DOHH2 (cell line): Measurements from ENCODE around the gene CALU.

Source experiments
- H3F3A ChIP-seq: fragments of 200-600 bp; sonication (generic), shearing (Covaris generic); 2 replicates; pipeline ENCODE4 v1.6.0; 2016; ENCODE audit warnings: antibody characterized with exemption, mild to moderate bottlenecking; ENCODE audit not compliant: control insufficient read depth, insufficient read depth
- H3K27ac ChIP-seq: fragments of 200-600 bp; sonication (generic); 2 replicates; pipeline ENCODE4 v1.5.1; 2014; ENCODE audit warnings: low read depth, mild to moderate bottlenecking, low read length, moderate library complexity
- H3K27me3 ChIP-seq: fragments of 200-600 bp; sonication (generic); 2 replicates; pipeline ENCODE4 v1.6.1; 2014; ENCODE audit warnings: mild to moderate bottlenecking, low read length, mixed read lengths; ENCODE audit not compliant: control insufficient read depth
- H3K36me3 ChIP-seq: fragments of 200-600 bp; sonication (generic); 2 replicates; pipeline ENCODE4 v1.6.1; 2014; ENCODE audit warnings: mild to moderate bottlenecking, low read length, moderate library complexity, mixed read lengths; ENCODE audit not compliant: control insufficient read depth
- H3K4me1 ChIP-seq: fragments of 200-600 bp; sonication (generic); 2 replicates; pipeline ENCODE4 v1.6.1; 2014; ENCODE audit warnings: mild to moderate bottlenecking, low read length, mixed read lengths; ENCODE audit not compliant: control insufficient read depth
- H3K4me2 ChIP-seq: fragments of 200-600 bp; sonication (generic); 2 replicates; pipeline ENCODE4 v1.6.0; 2014; ENCODE audit warnings: mild to moderate bottlenecking, low read length, moderate library complexity
- H3K4me3 ChIP-seq: fragments of 200-600 bp; sonication (generic); 2 replicates; pipeline ENCODE4 v1.5.1; 2014; ENCODE audit warnings: mild to moderate bottlenecking, low read length, mixed read lengths
- H3K79me2 ChIP-seq: fragments of 200-600 bp; sonication (generic); 2 replicates; pipeline ENCODE4 v1.6.1; 2014; ENCODE audit warnings: mild to moderate bottlenecking, low read length, mixed read lengths; ENCODE audit not compliant: control insufficient read depth
- H3K9me2 ChIP-seq: fragments of 200-600 bp; sonication (generic); replicated peaks from 2 replicates; pipeline ENCODE4 v1.6.1; 2014; ENCODE audit warnings: mild to moderate bottlenecking, low read length, mixed read lengths; ENCODE audit not compliant: control insufficient read depth
- H3K9me3 ChIP-seq: fragments of 200-600 bp; sonication (generic); 2 replicates; pipeline ENCODE4 v1.6.1; 2014; ENCODE audit warnings: antibody characterized with exemption, low read length, mixed read lengths; ENCODE audit not compliant: control insufficient read depth, insufficient read depth
- H4K20me1 ChIP-seq: fragments of 200-600 bp; sonication (generic); 2 replicates; pipeline ENCODE4 v1.6.0; 2014; ENCODE audit warnings: low read depth, mild to moderate bottlenecking, antibody characterized with exemption, low read length, moderate library complexity; ENCODE audit not compliant: control insufficient read depth, insufficient read depth
- EZH2phosphoT487 ChIP-seq: fragments of 200-600 bp; sonication (generic); IDR thresholded peaks from 2 replicates; pipeline ENCODE4 v1.6.1; 2017; ENCODE audit warnings: borderline replicate concordance, mild to moderate bottlenecking, antibody characterized with exemption, low read length, moderate library complexity, mixed read lengths
- TF ChIP-seq, protein P1 (sequence below): fragments of 200-600 bp; sonication (generic); IDR thresholded peaks from one replicate; pipeline ENCODE4 v1.5.1; 2014; ENCODE audit warnings: antibody characterized with exemption, mild to moderate bottlenecking, low read depth, low read length; ENCODE audit not compliant: poor library complexity, severe bottlenecking

The CALU gene

DNA sequence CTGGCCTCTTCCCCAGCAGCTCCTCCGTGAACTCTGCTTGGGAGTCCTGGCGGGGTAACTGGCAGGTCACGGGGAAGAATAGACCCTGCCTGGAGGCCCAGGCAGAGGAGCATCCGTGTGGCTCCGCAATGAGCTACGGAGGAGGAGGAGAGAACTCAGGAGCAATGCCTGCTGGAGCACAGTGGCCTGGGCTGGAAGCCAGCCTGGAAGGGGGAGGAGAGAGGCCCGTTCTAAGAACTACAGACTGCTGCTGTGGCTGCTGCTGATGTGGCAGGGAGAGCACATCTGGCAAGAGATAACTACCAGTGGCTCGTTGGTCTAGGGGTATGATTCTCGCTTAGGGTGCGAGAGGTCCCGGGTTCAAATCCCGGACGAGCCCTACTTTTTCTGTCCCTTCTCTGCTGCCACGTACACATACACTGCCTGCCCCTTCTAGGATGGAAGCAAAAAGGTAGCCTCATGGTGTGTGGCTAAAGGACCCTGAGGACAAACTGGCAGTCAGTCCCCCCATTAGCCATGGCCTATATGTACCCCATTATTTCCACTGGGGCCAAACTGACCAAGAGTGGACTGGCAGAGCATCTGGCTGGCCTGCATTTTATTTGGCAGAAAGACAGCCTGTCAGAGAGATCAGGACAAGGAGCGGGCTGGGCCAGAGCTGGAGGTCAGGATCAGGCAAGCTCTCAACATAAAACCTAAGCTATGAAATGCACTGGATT lies 44.1 kb downstream of the CALU start:
- TF ChIP-seq, protein P1, sequence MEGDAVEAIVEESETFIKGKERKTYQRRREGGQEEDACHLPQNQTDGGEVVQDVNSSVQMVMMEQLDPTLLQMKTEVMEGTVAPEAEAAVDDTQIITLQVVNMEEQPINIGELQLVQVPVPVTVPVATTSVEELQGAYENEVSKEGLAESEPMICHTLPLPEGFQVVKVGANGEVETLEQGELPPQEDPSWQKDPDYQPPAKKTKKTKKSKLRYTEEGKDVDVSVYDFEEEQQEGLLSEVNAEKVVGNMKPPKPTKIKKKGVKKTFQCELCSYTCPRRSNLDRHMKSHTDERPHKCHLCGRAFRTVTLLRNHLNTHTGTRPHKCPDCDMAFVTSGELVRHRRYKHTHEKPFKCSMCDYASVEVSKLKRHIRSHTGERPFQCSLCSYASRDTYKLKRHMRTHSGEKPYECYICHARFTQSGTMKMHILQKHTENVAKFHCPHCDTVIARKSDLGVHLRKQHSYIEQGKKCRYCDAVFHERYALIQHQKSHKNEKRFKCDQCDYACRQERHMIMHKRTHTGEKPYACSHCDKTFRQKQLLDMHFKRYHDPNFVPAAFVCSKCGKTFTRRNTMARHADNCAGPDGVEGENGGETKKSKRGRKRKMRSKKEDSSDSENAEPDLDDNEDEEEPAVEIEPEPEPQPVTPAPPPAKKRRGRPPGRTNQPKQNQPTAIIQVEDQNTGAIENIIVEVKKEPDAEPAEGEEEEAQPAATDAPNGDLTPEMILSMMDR, result no peak
- no peak for TF ChIP-seq EZH2phosphoT487
- H4K20me1 ChIP-seq, result no peaks in the 10 kb centered on the region
- H3K9me3 ChIP-seq, result no peaks in the 10 kb centered on the region
- H3K27me3 ChIP-seq, result peaks cover 3% of the 10 kb centered on the region; the same call in 1 of the 2 replicates
- no peaks in the 10 kb centered on the region for H3K36me3 ChIP-seq
- H3K79me2 ChIP-seq, result no peaks in the 10 kb centered on the region
- no peaks in the 10 kb centered on the region for H3K9me2 ChIP-seq
- no peak overlapping the region for H3K4me2 ChIP-seq
- no peak overlapping the region for H3K4me3 ChIP-seq
- H3F3A ChIP-seq, result 0 out of 2 replicates have a peak, but pooled peaks cover under 1% of the 10 kb centered on the region
- no peak overlapping the region for H3K27ac ChIP-seq
- no peaks in the 10 kb centered on the region for H3K4me1 ChIP-seq

DNA sequence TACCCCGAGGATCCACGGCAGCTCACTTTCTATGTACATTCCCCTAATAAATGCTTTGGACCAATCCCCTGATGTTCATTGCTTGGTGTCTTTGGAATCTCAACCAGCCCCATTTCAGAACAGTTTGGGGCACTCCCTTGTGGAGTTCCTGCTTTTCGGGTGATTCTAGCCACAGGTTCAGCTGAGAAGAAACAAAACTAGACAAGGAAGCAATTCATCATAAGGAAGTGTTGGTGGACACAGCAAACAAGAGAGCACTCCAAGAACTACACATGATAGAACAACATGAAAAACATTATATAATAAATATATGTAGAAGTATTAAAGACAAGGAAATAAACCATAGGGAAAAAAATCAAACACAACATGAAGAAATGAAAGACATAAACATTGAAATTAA lies 46.6 kb downstream of the CALU start:
- no peak overlapping the region for H3K4me3 ChIP-seq
- no peaks in the 10 kb centered on the region for H3K36me3 ChIP-seq
- H3K27ac ChIP-seq, result no peak overlapping the region
- H4K20me1 ChIP-seq, result no peaks in the 10 kb centered on the region
- no peaks in the 10 kb centered on the region for H3F3A ChIP-seq
- H3K4me2 ChIP-seq, result no peak overlapping the region
- no peaks in the 10 kb centered on the region for H3K79me2 ChIP-seq
- H3K9me3 ChIP-seq, result no peaks in the 10 kb centered on the region
- no peak for TF ChIP-seq EZH2phosphoT487
- TF ChIP-seq, protein P1, result no peak
- peaks cover 6% of the 10 kb centered on the region for H3K4me1 ChIP-seq
- H3K27me3 ChIP-seq, result peaks cover 24% of the 10 kb centered on the region
- no peaks in the 10 kb centered on the region for H3K9me2 ChIP-seq

DNA sequence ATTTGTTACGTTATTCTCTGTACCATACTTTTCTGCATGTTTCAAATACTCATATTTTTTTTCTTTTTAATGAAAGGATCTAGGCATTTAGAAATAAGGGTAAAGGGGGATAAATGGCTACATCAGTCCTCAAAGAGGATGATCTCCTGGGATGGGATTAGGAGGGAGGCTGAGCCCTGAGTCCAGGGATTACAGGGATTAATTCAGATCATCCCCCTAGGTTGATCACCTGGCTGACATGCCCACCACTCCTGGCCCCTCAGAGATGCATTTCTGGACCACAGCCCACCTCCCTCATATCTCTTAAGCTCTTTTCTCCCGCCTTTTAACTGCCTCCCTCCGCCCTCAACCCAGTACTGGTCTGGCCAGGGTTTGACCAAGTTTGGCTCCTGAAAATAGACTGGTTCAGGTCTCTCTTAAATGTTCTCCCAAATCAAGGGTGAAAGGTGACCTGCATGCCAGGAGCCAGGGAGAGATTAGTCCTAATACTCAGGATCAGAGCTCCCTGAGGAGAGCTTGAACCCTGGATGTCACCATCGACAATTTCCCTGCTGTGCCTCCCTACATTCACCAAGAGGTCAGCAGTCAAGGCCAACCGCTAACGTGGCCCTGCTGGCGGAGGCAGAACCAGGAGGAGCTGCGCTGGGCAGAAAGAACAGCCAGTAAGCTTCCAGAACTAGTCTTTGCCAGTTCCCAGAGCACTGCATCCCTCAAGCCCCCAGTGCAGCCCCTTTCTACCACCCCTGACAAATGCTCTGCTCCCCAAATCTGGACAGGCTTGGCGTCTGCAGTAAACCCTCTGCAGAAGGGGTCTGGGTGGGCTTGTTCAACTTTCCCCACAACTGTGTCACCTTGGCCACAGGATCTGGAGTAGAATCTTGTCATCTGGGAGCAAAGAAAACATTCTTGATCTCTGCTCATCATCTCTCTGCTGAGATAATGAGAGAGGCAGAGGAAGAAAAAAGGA lies 49.6 kb downstream of the CALU start:
- Histone ChIP-seq H3K79me2 (peaks cover 4% of the 10 kb centered on the region; the same call in 1 of the 2 replicates), H3K9me3 (no peaks in the 10 kb centered on the region), H3K27ac (no peak overlapping the region), H3K9me2 (no peaks in the 10 kb centered on the region), H4K20me1 (no peaks in the 10 kb centered on the region), H3K4me3 (no peak overlapping the region), H3K27me3 (peaks cover 26% of the 10 kb centered on the region), H3K4me1 (peaks cover 22% of the 10 kb centered on the region), H3K4me2 (no peak overlapping the region), H3F3A (no peaks in the 10 kb centered on the region), H3K36me3 (no peaks in the 10 kb centered on the region)
- no peak for TF ChIP-seq EZH2phosphoT487
- TF ChIP-seq, protein P1, result no peak
